GM12873 (cell line): ENCODE data around the gene ERN1.

Experiments
- CTCF ChIP-seq: IDR thresholded peaks from 2 replicates; pipeline ENCODE4 v1.5.1; 2012; ENCODE audit warnings: low read depth, mild to moderate bottlenecking, moderate library complexity, low read length, control low read depth; ENCODE audit not compliant: insufficient read depth; ENCODE audit errors: missing control alignments

The ERN1 gene

GRCh38 chr17:64038331-64039105, 91.4 kb downstream of the ERN1 start:
- no peak for TF ChIP-seq CTCF

- TF ChIP-seq CTCF, result no peak
These were observed 92.1 kb downstream of the ERN1 start for GRCh38 chr17:64037802-64038201.

DNA sequence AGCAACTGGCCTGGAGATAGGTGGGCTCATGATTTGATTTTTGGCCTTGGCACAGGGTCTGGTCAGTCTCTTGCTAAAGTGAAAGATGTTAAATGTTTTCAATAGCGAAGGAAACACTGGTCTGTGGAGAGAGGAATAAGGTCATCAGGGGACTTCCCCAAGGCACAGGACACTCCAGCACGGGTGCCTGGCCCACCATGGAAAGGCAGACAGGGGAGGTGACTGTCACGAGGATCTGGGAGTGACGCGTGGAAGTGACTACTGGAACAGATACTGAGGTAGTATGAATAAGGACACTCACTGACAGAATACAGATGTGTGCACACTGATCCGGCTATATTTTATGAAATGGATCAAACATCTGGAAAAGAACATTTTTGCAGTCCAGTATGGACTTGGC, 92.8 kb downstream of the ERN1 start:
- no peak for TF ChIP-seq CTCF

- TF ChIP-seq CTCF, result no peak
These were observed 93.6 kb downstream of the ERN1 start for GRCh38 chr17:64036198-64036922.

DNA sequence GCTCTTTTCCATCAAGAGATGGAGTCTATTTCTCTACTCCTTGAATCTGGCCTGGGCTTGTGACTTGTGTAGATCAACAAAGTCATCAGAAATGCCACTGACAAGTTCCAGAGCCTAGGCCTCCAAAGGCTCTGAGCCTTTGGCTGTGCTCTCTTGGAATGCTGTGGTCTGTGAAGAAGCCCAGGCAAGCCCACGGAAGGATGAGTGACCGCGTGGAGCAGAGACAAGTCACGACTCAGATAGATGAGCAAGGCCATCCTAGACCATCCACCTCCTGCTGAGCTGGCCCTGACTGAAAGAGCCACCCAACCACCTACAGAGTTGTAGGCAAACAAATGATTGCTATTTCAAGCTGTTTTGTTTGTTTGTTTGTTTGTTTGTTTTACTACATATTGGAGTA, 97.9 kb downstream of the ERN1 start:
- no peak for TF ChIP-seq CTCF

- TF ChIP-seq CTCF, result peak; percentile 69
These were observed 101.0 kb downstream of the ERN1 start for GRCh38 chr17:64028874-64029464.

DNA sequence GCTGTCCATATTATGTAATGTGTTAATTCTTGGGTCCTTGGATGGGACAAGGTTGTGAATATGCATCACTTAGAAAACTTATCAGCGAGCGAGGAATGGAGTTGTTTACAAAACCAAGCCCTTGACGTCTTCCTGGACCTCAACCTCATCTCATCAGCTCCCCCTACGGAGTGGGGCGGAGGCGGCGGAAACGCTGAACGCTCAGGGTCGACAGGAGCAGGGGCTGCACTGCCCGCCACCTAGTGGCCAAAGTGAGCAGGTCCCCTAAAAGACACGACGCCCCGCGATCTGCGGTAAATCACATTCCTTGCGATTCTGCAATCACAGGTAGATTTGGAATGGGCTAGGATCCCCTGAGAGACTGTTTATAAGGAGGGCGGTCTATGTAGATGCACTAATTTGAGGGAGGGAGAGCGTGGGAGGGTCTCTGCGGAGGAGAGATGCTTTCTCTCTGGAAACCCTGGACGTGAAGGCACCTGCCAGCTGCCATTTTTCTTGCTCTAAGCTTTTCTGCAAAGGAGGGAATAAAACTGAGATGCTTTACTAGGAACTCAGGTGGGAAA, 104.1 kb downstream of the ERN1 start:
- TF ChIP-seq CTCF, result peak; percentile 98
